ENCODE measurements around the gene PLCXD1.

- TF ChIP-seq CTCF (IDR thresholded peaks at IDR 0.05) (no peak), POLR2A (IDR thresholded peaks at IDR 0.05) (no peak)
Observed at GRCh38 chrX:288561-288991, 7.4 kb downstream of the PLCXD1 start.
